Activated CD8-positive, alpha-beta memory T cell treated with anti-CD3 and anti-CD28 coated beads for 48 hours (primary cell): ENCODE measurements around the gene SLC35F1.

Experiments
- DNase-seq, 3 experiments: peaks; one replicate each; pipeline ENCODE4 v3.0.0-alpha.2; 2020; ENCODE audit warnings: low read depth in 2 of 3, low spot score in 2 of 3

The SLC35F1 gene

DNA sequence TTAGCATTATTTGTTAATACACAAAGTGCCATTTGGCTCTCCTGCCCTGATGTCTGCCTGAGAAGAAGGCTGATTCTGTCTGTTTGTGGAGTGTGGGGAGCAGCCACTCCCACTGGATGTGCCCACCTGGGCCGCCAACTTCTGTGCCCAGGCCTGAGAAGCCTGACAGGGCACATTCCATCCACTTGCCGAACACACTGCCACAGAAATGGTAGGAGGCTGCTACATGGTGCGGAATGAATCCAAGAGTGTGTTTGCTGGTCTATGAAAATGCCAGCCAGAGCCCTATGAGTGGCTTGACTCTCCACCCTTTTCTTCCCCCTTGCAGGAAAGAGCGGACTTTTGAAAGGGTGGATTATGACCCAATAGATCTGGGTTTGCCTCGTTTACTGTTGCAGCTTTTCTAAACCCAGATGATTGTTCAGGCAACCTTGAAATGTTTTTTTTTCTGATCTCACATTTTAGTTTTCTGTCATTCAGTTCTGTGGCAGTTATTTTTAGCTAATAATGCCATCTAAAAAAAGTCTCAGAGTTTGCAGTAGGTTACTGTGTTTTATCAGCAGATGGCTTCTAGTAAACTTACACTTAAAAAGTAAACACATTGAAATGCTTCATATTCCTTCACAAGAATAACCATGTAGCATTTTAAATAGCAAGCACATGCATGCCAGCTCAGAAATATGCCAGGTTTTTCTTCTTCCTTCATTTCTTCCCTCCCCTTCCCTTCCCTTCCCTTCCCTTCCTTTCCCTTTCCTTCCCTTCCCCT, 196.5 kb downstream of the SLC35F1 start:
- no peak for DNase-seq

DNA sequence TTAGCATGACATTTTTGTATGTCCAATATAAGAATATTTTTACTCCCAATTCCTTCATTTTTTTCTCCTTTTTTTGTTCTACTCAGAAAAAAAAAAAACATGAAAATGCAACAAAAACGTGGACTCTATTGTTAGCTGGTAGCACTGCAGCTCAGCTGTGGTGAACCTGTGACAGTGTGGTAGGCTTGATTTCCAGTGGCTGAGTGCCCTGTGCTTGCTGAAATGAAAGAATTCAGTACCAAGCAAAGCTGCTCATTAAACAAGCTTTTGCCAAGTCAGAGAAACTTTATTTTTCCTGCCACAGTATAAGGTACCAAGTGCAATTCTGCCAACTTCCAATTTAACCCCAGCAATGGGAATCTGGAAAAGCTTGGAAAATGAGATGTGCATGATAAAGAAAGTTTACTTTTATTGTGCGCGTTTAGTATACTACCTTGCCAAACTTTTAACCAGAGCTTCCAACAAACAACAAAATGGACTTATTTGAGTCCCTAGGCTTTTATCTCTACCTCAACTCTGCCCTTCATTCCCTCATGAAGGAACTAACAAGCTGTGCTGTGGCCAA, 215.2 kb downstream of the SLC35F1 start:
- DNase-seq: no peak

DNA sequence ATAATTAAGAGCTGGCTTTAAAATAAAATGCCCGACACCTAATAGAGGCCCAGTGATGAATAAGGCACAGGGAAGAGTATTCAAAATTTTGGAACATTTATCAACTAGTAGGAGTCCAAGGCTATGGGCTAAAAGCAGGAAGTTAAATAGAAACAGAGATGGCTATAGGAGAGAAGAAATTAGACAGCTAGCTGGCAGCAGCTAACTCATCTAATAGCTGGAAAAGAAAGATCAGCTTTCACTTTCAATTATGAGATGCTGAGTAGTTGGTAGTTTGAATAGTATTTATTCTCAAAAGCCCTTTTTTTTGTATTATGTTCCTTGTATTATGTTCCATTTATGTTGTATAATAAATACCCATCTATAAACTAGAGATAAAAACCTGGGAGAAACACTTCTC, 215.7 kb downstream of the SLC35F1 start:
- no peak for DNase-seq

DNA sequence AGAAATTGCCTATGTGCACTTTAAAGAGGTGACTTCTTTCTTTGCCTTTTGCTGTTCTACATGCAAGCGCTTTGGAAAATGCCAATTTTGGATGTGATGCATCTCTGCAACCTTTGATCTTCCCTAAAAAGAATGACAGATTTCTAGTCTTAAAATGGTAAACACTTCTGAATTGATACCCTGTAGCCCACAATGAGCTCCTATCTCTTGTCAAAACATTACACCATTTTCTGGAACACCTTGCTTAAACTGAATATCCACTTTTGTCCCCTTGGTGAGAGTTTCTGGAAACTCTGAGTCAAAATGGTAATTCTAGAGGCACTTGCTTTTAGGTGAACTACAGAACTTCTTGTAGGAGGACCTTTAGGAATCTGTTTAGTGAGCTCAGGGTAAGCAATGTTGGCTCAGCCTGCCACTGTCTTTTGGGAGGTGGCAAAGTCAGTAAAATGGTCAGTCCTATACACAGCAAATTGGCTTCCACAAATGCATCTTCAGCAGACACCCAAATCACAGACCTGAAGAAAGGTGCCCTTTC, 216.5 kb downstream of the SLC35F1 start:
- no peak for DNase-seq

DNA sequence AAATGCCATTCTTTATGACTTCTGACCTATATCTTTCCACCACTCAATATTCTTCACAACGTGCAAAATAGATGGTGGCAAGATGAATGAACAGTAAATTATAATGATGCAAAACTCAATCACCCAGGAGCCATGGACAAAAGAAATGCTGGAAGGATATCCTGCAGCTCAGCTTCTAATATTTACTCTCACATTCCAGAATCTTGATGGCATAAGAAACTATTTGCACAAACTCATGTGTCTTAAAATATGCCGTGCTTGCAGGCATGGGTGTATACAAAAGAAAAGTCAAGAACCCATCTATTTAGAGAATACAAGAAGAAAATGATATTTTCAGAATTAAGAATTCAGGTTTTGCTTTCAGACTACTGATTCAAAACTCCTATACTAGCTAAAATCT, 217.8 kb downstream of the SLC35F1 start:
- no peak for DNase-seq

DNA sequence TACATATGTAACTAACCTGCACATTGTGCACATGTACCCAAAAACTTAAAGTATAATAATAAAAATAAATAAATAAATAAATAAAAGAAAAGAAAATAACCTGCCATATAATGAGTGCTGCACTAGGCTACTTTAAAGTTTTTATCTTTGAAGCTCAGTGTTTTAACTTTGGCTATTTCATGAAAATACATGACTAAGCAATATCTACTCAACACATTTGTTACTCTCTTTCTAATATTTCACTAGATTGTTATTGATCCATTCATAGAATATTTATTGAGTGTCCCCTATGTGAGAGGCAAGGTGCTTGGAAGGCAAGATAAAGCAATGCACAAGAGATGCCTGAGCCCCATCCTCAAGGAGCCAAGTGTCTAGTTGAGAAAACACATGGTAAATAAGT, 221.7 kb downstream of the SLC35F1 start:
- no peak for DNase-seq

DNA sequence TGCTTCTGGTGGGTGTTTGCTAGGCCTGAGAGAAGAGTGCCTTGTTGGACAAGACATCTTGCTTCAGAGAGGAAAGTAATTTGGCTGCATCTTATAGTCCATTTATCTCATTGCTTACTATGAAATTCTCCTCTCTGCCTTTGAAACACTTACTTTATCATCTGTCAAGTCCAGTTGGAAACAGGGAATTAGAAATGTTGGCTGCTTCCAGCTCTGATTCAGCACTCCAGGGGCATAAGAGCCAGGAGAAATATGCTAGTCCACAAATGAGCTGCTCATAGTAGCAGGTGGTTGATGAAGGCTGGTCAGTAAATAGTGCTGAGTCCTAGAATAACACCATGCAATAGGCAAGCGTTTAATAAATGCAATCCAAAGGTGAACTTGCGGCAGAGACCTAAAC, 227.1 kb downstream of the SLC35F1 start:
- DNase-seq: no peak

DNA sequence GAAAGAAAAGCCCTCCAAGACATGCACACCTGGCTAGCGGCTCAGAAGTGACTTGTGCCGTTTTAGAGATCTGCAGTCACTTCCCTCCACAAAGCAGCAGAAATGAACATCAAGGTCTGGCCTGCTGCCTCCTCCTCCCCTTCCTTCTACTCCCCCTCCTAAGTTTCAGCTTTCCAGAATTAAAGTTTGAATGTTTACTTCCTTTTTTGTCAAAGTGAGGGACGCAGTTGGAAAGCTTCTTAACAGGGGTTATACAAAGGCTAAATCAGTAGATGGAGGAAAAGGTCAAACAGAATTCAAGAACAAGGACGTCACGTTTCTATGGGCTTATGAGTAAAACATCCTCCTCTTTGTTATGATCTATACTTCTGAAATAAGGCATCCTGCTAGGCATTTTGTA, 227.7 kb downstream of the SLC35F1 start:
- DNase-seq: no peak

DNA sequence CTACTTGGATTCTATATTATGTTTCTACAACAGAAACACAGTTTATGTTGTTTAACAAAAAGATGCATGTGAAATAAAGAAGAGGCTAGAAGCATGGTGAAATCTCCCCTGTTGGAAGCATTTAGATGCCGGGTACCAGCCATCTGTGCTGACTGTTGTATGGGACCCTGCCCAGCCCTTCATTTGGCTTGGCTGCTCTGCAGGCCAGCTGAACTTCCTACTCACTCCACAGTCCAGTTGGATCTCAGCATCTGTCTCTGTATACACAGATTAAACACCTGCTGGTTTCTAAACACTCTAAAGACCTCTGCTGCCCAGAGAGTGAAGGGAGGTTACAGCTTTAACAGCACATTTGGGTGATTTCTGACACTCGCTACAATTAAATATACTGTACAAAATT, 228.3 kb downstream of the SLC35F1 start:
- no peak for DNase-seq

DNA sequence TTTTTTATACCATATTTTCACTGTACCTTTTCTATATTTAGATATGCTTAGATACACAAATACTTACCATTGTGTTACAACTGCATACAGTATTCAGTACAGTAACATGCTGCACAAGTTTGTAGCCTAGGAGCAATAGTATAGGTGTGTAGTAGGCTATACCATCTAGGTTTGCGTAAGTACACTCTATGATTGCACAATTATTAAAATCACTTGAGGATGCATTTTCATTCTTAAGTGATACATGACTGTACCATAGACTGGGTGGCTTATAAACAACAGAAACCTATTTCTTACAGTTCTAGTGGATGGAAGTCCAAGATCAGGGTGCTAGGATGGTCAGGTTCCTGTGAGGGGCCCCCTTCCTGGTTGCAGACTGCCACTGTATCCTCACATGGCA, 234.1 kb downstream of the SLC35F1 start:
- no peak for DNase-seq

DNA sequence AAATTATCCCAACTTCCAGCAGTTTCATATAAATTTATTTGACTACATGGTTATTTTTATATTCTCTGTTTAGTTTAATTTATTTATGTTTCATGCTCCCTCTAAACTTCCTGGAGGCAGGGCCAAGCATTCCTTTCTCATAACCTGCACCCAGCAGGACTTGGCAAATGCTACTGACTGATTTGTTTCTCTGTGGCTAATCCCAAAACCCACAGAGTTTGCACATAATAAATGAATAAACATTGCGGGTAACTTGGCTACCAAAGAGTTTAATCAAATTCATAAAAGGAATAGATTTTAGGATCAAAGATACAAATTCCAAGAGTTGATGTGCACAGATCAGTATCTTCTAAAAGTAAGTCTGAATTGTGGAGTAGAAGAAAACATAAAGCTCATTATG, 239.5 kb downstream of the SLC35F1 start:
- no peak for DNase-seq

DNA sequence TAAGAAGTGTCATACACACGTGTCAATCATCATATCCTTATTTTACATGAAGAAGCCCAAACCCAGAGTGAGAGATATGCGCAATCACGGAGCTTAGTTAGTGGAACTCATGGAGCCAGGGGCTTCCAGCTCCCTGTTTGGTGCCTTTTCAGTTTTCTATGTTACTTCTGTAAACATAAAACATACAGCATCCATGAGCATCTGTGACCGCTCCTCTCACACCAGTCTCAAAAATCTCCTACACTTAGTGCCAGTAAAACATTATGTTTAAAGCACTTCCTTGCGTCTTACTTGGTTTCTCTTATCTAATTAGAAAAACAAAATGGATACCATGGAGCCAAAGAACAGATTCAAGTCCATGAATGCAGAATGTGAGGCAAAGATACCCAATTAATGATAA, 240.4 kb downstream of the SLC35F1 start:
- DNase-seq: no peak

DNA sequence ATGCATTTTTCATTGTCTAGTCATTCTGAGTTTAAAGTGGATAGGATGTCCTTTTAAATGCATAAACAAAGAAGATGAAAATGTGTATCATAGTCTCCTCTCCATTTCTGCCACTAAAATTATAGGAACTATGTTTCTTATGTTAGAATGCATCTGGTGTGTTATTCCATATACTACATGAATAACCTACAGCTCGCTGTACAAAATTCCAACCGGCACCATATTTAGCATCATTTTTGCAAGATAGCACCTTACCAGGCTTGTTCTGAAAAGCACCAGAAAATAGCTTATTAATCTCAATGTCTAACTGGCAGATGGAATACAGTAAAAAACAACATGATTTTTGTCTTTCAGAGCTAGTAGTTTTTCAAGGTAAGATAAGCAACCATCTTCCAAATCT, 241.5 kb downstream of the SLC35F1 start:
- no peak for DNase-seq

DNA sequence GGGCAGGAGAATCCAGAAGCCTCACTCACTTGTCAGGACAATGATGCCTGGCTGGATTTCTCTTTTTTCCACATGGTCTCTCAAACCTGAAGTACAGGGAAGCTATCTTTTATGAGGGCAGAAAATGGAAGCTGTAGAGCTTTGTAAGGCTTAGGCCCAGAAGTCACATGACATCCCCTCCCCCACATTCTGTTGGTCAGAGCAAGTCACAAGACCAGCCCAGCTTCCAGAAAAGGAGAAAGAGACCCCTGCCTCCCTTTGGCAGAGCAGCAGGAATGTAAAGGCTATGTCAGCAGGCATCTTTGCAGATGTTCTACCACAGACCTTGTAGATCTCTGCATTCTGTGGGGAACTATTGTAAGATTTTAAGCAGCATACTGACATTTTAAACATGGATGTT, 245.5 kb downstream of the SLC35F1 start:
- DNase-seq: no peak

DNA sequence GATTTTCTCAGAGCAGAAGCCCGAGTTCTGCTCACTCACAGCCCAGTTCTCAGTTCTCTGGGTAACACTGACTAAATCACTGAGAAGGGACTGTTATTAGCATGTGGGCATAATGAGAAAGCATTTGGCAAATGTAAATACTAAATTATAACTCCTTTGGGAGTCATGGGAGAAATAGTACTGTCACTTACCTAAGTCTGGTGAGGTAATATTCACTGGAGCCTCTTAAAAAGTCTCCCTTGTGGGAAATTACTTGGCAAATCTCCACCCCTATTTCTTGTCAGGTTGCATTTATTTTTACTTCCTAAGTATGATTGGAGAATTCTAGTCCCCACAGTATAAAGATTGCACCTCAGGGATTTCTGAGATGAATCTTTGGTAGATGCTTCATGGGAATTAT, 254.3 kb downstream of the SLC35F1 start:
- no peak for DNase-seq

DNA sequence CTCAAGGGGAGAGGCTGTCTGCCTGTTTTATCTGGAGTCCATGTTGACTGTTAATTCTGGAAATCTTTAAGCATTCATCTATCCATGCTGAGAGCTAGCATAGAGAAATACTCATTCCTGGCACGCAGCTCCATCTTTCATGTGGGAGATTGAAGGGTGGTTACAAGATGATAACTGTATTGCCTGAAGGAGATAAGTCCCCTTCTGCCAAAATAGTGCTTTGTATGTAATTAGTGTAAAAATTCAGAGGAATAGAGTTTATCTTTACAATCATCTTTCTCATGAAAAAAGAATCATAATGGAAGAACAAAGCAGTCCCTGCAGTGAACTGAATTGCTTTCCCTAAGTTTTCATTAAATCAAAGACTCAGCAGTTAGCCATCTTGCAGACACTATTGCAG, 256.5 kb downstream of the SLC35F1 start:
- no peak for DNase-seq

DNA sequence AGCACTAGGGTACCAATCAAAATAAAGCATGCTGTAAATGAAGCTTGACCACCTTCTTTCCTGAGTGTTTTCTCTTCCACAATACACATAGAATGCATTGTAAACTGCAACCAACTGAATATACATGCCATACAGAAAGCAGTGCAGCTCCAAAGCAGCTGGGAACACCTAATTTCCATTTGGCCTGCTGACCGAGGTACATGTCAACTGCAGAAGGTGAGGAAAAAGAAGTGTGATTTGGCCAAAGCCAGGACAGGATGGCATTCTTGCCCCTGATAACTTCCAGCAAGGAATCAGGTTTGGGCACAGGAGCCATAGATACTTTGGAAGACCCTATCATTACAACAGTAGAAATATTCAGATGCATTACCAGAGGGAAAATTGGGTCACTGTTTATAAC, 258.4 kb downstream of the SLC35F1 start:
- DNase-seq: no peak

DNA sequence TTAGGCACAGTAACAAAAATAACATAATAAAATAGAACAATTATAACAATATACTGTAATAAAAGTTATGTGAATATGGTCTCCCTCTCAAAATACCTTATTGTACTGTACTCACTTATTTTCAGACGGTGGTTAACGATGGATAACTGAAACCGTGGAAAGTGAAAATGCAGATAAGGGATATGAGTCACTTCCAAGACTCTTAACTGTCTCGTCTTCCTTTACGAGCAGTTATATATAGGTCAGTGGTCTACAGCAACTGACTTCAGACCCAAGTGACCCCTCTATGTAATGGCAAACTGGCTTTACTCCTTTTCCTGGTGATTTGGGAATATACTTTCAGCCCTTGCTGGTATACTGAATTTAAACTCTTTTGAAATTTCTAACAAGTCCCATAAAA, 261.4 kb downstream of the SLC35F1 start:
- DNase-seq: no peak

DNA sequence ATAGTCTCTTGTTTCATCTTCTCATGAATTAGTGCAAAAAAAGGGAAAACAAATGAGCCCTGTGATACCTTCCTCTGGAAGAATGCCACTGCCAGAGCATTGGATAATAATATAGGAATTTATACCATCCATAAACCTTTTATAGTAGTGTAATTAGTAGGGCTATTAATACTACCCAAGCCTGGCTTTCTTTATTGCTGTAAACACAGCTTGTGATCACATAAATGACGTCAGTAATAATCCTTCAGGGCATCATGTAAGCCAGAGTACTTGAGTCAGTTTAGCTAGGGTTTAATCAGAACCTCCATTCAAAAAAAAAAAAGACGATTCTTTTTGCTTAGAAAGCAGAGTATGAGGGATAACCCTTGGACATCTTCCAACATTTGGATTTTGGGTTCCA, 264.8 kb downstream of the SLC35F1 start:
- DNase-seq: no peak

DNA sequence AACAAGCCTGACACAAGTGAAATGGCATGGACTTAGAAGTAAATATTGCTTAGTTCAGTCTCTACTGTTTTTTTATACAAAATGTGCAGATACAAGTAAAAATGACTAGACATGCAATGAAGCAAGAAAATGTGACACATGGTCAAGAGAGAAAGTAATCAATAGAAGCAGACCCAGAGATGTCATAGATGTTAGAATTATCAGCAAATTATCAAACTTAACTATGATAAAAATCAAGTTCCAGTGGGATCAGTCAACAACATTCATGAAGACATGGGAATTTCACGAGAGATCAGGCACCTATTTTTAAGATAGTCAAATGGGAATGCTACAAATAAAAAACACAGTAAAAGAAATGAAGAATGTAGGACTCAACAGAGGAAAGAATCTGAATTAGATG, 267.0 kb downstream of the SLC35F1 start:
- DNase-seq: no peak

DNA sequence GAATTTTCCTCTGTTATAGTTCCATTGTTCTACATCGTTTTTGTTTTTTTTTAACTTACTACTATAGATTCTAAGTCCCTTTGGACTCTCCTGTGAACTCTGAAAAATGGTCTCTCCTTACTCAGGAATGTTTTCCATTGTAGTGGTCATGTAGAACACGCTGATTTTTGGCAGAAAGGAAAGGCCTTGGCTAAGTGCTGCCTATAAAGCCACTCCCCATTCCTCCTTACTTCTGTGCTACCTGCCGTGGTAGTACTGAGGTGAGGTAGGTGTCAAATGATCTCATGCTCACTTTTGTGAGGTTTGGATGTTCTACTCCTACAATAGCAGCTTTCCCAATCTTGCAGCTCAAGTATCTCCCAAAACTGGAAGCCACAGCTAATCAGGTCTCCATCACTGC, 270.7 kb downstream of the SLC35F1 start:
- DNase-seq: no peak

DNA sequence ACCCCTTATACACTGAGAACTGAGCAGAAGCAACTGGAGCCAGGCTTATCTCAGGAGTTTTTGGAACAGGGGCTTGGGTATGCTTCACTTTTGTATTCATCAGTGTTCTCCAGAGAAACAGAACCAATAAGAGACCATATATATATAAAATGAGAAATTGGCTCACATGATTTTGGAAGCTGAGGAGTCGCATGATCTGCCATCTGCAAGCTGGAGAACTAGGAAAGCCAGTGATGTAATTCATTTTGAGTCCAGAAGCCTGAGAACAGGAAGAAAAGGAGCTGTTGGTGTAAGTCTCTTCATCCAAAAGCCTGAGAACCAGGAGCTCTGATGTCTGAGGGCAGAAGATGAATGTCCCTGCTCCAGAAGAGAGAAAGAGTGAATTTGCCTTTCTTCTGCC, 272.0 kb downstream of the SLC35F1 start:
- DNase-seq: no peak
